HCT116 (cell line): ENCODE results near the gene GRIN2A.

Source experiments
- EZH2 ChIP-seq: fragments of 200-600 bp; sonication (generic); IDR thresholded peaks from 2 replicates; pipeline ENCODE4 v1.6.1; 2017; ENCODE audit warnings: antibody characterized with exemption, mixed run types
- MAX ChIP-seq: IDR thresholded peaks from 2 replicates; pipeline ENCODE4 v1.6.1; 2012

GRCh38 chr16:10178526-10178925 lies 3.7 kb downstream of the GRIN2A start:
- no peak for TF ChIP-seq MAX
- no peak for TF ChIP-seq EZH2
